SK-MEL-5 (cell line): ENCODE measurements around the gene SNRPA1. TPM values are rescaled to one million over a fixed set of nuclear protein-coding genes. Genes with fewer than 3 reads are reported as not detected.
A peak's percentile ranks its signal among the peaks of the same experiment; 100 is the strongest.

ENCODE experiments used
- DNase-seq: peaks from one replicate; pipeline ENCODE4 v3.0.0-alpha.2; 2016; ENCODE audit warnings: low read depth, low spot score
- in situ Hi-C: cut with HindIII; loops from 2 replicates; pipeline ENCODE4 v1.10.0; 2016; ENCODE audit warnings: low sequenced_read_pairs, high pct_unique_total_duplicates, low pct_unique_long_range_greater_than_20kb
- total RNA-seq: library from RNA; depleted of rRNA; stranded (reverse); fragments of >200 nt; shearing (Covaris generic); gene quantifications from 2 replicates; pipeline ENCODE4 v1.2.3, GENCODE V29; 2014

The SNRPA1 gene
- total RNA-seq, 1 experiment from 2014 or later, result 23.6 TPM

DNA sequence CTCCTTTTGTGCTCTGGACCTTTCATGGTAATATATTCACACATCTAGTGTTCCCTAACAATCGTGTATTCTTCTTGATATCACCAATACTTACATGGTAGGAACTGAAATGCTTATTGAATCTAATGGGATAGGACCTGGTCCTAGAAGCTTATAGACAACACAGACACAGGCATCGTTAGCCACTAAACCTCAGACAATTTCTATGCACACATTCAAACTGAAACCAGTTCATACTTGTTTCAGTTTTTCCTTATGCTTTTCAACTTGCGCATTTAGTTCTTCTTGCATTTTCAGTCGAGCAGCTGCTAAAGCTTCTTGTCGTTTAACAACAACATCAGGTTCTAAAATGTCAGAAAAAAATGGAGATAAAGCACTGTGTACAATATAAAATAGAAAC, 20.0 kb downstream of the SNRPA1 start:
- in situ Hi-C loops, result no loop called here

DNA sequence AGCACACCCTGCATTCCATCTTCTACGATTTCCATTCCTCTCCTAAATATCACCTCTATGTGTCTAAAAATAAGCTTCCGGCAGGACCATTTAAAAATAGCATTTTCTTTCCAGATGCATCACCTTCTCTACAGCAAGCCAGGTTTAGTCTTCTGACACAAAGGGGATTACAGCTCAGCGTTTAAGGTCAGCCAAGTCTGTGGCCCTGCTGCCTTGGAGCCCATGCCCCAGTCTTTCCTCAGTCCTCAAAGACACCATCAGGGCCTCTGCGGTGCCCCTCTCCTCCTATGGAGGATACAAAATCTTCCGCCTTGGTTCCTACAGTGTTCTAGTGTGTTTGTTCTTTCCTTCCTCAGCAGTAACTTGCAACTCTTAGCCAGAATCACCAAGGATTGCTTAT, 21.5 kb downstream of the SNRPA1 start:
- in situ Hi-C loops, result no loop called here
- DNase-seq, result no peak

More for the DNA sequence above, 20.0 kb downstream of the SNRPA1 start:
- DNase-seq, result no peak

DNA sequence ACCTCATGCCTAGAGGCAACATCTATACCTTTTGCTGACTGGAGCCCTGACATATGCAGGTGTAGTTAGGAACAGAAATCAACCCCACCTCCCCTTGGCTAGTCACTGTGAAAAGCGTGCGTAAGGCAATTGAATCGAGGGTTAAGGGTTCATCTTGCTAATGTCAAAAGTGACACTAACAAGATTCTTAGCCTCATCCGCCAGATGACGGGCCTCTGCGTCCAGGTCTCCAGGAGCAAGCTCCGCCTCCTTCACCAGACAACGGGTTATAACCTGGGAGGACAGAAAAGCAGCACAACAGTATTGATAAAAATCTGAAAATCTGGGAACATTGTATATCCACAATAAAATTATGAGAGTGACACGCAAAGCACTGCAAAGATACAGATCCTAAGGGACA, 22.5 kb downstream of the SNRPA1 start:
- no peak for DNase-seq
- in situ Hi-C loops, result no loop called here

DNA sequence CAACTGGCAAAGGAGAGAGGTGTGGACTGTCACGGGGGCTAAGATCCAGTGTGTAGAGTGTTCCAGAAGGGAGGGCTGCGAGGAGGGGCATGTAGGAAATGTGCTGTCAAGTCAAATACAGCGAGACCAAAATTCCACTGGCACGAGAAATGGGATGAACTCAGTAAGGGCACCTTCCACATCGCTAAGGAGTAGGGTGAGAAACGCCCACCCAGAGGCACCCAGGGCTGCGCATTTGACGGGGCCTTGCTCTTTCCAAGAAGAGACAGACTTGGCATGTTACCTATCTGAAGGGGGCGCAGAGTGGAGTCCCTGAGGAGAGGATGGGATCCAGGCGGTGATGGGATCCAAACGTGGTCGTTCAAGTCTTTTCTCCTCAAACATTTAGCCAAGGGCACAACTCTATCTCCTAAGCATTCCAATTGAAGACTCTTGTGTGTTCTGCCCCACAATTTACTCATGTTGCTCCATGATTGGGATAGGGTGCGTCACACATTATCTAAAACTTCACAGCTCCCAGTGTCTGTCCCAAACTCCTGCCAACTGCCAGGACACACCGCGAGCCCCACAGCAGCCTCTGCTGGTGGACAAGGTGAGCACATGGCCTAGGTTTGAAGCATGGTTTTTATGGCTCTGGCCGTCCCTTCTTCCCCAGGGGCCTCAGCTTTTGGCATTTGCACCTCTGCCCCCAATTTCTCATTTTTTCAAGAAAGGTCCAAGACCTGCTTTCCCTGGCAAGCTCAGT, 25.4 kb downstream of the SNRPA1 start:
- in situ Hi-C loops, result no loop called here
- peak; percentile 34 for DNase-seq

DNA sequence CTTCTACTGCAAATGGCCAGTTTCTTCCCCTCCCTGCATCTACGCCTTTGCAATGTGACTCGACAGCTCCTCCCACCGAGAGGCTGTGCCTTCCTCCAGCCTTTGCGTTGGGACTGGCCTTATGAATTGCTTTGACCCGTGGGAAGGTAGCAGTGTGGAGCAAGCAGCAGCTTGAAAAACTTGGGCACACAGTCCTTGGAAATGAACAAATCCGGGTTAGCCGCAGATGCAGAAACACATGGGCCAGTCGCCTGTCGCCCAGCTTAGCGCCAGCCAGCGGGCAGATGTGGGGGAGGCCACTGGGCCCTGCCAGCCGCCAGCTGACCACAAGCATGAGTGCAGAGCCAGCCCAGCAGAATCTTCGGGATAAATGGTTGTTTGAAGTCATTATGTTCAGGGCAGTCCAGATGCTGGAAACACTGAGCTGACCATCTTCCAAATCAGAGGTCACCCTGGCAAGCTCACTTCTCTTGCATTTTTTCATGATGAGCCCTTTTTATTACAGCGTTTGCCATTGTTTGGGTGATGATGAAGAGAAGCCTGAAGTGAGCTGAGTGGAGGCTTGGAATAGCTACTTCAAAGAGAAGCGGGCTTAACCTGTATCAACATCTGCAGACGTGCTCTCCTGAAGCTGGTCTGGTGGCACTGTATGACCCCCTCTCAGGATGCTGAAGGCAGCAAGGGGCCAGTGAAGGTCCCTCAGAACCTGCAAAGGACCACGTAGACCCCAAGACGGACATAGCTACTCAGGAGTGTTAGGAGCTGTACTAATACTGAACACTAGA, 27.5 kb downstream of the SNRPA1 start:
- in situ Hi-C loops, result no loop called here
- DNase-seq, result peak; percentile 50

DNA sequence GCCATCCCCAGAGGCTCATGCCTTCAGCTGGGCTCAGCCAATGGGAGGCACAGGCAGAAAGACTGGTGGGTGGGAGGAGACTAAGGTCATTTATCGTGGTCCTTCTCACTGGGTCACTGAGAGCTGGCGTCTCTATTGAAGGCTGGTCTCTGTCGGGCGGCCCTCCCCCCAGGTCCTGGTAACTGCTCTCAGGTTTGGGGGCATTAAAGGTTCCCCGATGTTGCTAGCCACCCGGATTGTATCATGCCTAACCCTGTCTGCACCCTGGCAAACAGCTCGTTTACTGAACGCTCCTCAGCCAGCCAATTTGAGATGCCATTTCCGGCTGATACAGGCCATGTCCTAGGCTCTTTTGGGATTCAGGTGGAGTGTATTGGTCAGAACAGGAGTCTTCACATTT, 28.3 kb downstream of the SNRPA1 start:
- in situ Hi-C loops, result no loop called here
- DNase-seq, result no peak

DNA sequence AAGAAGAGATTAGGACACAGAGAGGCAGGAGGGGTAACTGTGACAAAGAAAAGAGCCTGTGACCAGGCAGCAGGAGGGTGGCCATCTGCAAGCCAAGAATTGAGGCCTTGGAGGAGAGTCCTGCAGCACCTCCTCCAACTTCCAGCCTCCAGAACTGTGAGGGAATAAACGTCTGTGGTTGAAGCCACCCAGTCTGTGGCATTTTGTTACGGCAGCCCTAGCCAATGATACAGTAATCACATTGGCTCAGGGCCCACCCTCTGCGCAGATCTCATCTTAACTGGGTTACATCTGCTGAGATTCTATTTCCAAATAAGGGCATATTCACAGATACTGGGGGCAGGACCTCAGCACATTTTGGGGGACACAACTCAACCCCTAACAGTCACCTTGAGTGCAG, 29.0 kb downstream of the SNRPA1 start:
- in situ Hi-C loops, result no loop called here
- DNase-seq, result no peak

DNA sequence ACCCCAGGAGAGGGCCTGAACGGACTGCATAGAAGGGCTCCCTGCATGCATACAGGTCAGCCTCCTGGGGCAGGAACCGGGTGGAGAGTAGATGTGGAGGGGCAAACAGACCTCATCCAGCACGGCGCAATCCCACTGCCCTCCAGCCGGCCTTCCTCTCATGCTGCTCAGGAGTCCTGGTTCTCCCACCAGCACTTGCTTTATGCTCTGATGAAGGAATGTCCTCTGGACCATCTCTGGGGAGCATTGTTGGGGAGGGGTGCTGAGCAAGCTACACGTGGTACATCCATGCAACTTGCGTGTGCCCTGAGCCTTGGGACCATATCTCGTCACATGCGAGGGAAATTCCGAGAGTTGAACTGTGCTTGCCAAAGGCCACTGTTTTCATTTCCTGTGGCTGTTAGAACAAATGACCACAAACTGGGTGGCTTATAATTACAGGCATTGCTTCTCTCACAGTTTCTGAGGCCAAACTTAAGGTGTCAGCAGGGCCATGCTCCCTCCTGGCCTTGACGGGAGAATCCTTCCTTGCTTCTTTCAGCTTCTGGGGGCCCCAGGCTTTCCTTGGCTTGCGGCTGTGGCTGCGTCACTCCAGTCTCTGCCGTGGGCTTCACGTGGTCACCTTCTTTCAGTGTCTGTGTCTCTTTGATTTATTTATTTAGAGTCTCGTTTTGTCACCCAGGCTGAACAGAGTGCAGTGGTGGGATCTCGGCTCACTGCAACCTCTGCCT, 30.0 kb downstream of the SNRPA1 start:
- in situ Hi-C loops, result no loop called here
- DNase-seq, result no peak

DNA sequence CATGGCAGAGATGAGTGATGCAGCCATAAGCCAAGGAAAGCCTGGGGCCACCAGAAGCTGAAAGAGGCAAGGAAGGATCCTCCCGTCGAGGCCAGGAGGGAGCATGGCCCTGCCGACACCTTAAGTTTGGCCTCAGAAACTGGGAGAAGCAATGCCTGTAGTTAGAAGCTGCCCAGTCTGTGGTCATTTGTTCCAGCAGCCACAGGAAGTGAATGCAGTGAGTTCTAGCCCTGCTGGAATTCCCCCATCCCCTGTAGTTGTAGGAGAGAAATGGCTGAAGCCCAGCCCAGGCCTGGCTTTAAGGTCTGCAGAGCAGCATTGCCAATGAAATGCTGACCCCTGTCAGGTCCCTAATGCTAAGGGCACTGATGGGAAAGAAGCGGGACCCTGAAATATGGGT, 31.0 kb downstream of the SNRPA1 start:
- in situ Hi-C loops, result no loop called here
- DNase-seq, result no peak

DNA sequence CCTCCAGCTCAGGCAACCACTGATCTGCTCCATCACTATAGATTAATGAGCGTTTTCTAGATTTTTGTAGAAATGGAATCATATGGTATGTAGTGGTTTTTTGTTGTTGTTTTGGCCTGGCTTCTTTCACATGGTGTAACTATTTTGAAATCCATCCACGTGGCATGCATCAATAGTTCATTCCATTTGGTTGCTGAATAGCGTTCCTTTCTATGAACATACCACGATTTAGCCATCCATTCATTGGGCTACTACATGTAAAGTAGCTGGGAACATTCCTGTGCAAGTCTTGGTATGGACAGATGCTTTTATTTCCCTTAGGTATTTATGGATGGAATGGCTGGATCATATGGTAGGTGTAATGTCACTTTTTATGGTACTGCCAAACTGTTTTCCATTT, 32.5 kb downstream of the SNRPA1 start:
- in situ Hi-C loops, result no loop called here
- DNase-seq, result no peak

DNA sequence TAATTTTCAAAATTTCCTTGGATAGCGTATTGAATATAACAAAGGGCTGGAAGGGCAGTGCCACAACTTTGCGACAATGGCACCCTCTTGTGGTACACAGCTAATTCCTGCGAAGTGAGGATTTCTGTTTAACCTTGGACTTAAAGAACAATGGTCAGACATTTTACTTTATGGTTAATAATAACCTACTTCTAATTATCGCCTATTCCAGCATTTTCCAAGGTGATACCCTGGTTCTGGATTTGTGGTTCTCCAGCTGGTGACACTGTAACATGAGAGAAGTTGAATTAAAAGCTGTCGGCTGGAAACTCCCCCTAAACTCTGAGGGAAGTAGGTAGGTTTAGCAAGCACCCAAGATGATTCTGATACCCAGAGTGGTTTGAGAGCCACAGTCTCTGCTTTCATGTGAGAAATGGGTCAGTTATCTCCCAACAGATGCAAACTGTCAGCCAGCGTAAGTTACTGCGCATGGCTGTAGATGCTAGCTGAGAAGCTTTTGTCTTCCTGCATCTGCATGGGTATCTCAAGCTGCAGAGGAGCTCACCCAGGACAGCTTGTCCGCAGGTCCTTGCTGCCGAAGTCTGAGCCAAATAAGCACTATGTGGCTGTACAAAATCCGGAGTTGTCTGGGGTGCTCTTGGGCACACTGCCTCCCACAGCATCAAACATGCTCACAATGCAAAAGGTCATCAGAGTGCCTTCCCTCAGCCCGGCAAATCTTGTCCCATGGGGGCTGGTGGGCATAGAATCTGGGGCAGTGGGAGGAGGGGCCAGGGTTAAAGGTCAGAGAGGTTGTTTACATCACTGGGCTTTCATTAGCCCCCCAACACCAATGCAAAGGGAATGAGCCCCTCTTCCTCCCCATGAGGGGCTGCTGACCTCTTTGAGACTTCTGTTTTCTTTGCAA, 36.6 kb downstream of the SNRPA1 start:
- in situ Hi-C loops, result no loop called here
- peak; percentile 77 for DNase-seq

DNA sequence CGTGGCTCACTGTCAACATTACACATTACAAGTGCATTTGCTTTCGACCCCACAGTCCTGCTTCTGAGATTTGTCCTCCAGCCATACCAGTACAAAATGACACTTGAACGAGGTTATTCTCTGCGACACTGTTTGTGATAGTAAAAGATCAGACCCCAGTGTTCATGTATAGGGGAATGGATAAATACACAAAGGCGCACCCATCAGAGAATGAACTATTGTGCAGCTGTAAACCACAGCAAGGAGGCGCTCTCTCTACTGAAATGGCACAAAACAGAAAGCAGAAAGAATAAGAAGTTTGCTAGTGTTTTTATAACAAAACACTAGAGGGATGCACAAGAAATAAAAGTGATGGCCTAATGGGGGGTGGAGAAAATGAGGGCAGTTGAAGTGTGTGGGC, 38.3 kb downstream of the SNRPA1 start:
- in situ Hi-C loops, result no loop called here
- peak; percentile 49 for DNase-seq

DNA sequence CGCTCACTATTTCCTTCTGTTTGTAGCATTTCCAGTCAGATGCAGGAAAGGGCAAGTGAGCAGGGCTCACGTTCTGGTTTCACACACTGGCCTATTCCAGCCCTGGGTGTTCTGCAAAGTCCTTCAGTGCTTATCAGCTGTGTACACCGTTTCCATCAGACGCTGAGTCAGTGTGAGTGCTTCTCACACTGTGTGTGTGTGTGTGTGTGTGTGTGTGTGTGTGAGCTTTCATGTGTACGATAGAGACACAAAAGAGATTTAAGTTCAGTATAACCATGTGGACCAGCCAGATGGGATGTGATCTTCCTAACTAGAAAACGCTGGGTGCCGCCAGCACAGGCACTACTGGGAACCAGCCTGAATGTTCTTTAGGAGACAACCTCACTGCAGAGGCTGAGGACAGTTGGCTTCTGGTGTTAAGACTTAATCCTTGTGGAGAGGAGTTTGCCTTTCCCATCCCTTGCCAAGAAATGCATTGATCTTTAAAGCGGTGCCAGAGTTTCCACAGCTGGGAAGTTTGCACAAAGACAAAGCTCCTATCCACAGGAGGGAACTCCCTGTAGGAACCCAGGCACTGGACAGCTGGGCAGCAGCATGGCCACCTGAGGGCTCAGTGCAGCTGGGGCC, 39.3 kb downstream of the SNRPA1 start:
- in situ Hi-C loops, result no loop called here

DNA sequence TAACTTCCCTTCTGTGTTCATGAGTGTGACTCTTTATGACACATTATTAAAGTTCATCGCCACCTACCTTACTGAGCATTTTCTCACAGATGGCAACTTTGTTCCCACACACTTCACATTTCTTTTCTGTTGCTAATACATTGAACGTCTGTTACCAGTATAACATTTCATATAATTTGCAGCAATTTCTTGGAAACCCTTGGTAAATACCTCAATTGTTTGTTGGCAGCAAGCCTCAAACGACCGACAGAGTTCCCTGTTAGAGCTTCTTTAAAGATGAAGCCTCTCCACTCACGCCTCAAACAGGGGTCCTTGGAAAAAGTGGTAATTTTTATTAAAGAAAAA, 40.0 kb downstream of the SNRPA1 start:
- in situ Hi-C loops, result no loop called here
- DNase-seq, result no peak

More for the DNA sequence above, 39.3 kb downstream of the SNRPA1 start:
- DNase-seq, result no peak

DNA sequence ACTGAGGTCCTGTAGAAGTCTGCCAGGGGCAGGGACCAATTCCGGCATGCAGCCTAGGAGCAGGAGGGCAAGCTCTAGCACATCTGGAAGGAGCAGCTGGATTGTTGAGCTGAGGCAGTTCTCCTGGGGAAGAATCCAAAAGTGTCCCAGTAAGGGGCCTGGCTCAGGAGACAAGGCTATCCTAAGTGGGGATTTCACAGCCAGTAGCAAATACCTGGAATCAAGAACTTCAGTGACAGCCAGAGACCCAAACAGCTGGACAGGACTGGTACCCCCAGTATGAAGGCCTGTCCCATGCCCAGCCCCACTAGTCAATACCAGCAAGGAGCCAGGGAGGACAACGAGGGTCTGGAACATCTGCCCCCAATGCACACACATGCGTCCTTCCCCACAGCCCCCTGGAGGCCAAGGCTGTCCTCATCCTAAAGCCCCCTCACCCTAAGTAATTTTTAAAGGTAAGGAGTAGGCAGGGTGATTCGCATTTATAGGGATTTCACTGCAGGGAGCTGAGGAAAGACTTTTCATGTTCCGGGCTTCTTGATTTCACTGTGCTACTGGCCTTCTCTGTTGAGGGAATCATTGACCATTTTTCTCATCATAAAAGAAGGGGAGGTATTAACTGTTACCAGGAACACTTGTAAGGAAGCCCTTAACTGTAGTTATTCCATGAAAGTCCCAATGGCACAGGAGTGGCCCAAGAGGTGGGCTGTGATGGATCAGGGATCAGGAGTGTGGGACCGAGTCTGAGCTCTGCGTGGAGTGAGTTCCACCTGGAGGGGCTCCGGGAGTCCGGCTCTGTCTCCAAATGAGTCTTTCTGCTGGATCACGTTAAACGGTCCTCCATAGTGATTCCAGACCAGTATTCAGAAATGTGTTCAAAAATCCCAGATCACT, 40.6 kb downstream of the SNRPA1 start:
- in situ Hi-C loops, result no loop called here

DNA sequence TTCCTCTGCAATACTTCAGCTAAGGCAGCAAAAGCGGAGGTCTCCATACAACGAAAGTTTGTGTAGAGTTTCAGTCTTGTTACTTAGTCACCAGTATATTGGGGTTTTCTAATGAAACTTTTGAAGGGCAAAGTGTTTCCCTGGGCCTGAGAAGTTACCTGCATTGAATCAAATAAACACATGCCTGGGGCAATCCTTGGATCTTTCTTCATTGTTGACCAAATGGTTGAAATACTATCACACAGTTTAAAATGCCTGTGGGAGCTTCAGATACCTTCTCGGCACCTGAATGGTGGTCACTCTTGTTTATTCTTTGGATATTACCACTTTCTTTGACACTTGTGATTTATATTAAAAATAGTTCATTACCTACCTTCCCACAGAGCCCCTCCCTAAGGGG, 42.2 kb downstream of the SNRPA1 start:
- in situ Hi-C loops, result no loop called here
- DNase-seq, result no peak

More for the DNA sequence above, 40.6 kb downstream of the SNRPA1 start:
- DNase-seq, result no peak
